Fibroblast of the aortic adventitia (primary cell): Measurements from ENCODE around the gene EFR3B. TPM values are rescaled to one million over a fixed set of nuclear protein-coding genes. Genes with fewer than 3 reads are reported as not detected.
"Not testable (repeated sequence)": the region's sequence is repeated elsewhere in the genome, so short reads cannot be mapped to it uniquely, and the experiment has no call there.

ENCODE experiments used
- DNase-seq: peaks from one replicate; pipeline ENCODE4 v3.0.0-alpha.2; 2010; ENCODE audit warnings: low read depth
- H3K4me3 ChIP-seq: 2 replicates; pipeline ENCODE4 v1.5.1; 2011; ENCODE audit warnings: low read depth, mild to moderate bottlenecking, control low read depth, low read length, moderate library complexity
- total RNA-seq: library from RNA; depleted of rRNA; stranded (reverse); fragments of >200 nt; gene quantifications from 2 replicates; pipeline ENCODE4 v1.2.3, GENCODE V29; 2012; ENCODE audit warnings: low replicate concordance
- TF ChIP-seq, protein P1 (sequence below): IDR thresholded peaks from 2 replicates; pipeline ENCODE4 v1.5.1; 2011; ENCODE audit warnings: mild to moderate bottlenecking, low read length, control low read depth, inconsistent platforms; ENCODE audit not compliant: insufficient read depth

Gene EFR3B
- total RNA-seq, 1 donor = 0.99 TPM

DNA sequence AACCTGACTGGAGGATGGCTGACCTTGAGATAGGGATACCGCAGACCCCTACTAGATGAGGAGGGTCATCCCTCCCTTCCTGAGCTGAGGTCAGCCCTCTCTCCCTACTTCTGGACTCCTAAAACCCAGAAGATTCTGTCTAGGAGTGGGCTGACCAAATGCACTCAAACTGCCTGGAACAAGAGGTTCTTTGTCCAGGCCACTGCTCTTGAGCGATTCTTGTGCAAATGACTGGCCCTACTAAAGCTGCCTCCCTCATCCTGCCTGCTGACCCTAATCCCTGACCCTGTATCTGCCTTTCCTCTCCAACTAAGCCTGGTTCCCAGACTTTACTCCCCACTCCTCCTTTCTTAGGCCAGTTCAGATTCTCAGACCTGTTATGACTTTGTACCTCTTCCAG is 56.2 kb downstream of the EFR3B start:
- TF ChIP-seq, protein P1, sequence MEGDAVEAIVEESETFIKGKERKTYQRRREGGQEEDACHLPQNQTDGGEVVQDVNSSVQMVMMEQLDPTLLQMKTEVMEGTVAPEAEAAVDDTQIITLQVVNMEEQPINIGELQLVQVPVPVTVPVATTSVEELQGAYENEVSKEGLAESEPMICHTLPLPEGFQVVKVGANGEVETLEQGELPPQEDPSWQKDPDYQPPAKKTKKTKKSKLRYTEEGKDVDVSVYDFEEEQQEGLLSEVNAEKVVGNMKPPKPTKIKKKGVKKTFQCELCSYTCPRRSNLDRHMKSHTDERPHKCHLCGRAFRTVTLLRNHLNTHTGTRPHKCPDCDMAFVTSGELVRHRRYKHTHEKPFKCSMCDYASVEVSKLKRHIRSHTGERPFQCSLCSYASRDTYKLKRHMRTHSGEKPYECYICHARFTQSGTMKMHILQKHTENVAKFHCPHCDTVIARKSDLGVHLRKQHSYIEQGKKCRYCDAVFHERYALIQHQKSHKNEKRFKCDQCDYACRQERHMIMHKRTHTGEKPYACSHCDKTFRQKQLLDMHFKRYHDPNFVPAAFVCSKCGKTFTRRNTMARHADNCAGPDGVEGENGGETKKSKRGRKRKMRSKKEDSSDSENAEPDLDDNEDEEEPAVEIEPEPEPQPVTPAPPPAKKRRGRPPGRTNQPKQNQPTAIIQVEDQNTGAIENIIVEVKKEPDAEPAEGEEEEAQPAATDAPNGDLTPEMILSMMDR = no peak
- no peak overlapping the region for H3K4me3 ChIP-seq
- DNase-seq = no peak

DNA sequence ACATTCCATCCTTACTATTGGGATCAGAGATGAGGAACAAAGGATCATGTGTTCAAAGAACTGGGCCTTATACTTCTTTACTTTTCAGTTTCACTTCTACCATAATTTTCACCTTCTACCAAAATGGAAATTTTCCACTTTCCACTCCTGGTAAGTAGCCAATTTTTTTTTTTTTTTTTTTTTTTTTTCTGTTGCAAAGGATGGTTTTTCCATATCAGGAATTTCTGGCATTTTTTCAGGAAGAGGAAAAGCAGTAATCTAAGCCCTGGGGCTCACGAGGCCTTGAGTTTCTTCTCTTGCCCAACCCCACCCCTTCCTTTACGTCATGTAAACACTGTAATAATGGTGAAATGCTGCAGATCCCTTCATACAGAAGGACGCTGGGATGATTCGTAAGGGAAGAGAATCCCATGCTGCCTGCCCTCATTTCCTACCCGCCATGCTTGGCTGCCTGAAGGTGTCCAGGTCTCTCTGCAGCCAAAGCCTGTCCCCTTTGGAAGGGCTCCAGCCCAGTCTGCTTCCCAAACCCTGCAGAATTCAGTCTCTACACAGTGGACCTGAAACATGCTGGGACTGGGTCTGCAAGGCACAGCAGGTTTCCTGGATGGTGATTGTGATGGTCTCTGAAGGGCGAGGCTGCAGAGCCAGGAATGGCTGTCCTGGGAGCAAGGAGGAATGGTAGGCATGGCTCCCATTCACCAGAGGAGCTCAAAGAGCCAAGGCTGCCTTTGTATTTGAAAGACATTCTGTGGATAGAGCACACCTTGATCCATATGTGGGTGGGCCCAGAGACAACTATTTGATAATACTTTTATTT is 57.0 kb downstream of the EFR3B start:
- peak; percentile 85 for DNase-seq
- TF ChIP-seq, protein P1 = no peak
- no peak overlapping the region for H3K4me3 ChIP-seq

DNA sequence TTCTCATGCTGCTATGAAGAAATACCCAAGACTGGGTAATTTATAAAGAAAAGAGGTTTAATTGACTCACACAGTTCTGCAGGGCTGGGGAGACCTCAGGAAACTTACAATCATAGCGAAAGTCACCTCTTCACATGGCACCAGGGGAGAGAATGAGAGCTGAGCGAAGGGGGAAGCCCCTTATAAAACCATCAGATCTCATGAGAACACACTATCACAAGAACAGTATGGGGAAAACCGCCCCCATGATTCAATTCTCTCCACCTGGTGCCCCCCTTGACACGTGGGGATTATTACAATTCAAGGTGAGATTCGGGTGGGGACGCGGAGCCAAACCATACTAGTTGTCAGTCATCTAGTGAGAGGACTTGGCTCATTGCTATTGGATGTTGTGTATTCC is 60.5 kb downstream of the EFR3B start:
- H3K4me3 ChIP-seq, DNase-seq: not testable (repeated sequence)

DNA sequence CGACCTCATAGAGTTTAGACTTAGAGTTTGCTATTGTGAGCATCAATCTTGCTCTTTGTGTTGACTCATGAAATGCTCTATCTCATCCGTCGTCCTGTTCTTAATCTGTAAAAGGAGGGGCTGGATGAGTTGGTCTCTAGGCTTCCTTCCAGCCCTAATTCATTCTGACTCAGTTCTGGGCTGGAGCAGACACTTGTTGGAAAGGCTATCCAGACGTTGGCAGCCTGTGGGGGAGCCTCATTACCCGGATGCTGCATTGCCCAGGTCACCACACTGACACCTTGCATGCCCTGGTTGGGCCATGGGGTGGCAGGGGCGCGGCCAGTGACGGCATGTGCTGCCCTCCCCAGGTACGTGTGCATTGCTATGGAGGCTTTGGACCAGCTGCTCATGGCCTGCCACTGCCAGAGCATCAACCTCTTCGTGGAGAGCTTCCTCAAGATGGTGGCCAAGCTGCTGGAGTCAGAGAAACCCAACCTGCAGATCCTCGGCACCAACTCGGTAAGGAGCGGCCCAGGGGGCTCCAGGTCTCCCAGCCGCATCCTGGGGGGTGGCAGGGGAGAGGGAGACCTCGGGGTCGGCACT is 61.5 kb downstream of the EFR3B start:
- DNase-seq = peak; percentile 94
- TF ChIP-seq, protein P1 = no peak
- no peak overlapping the region for H3K4me3 ChIP-seq

DNA sequence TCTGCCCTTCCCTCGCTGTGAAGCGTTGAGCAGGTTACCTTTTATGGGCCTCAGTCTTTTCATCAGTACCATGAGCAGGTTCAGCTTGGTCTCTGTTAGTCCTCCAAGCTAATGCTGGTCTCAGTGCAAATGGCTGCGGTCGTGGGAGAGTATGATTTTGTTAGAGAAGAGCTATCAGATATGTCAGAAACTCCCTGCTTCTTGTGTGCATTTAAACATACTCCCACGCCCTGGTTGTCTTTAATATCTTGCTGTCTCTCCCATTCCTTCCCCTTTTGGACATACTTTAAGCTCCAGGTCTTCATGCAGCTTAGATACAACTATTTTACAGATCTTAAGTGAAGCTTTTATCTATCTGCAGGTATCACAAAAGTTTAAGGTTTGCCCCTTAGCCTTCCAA is 62.9 kb downstream of the EFR3B start:
- TF ChIP-seq, protein P1 = no peak
- H3K4me3 ChIP-seq = no peak overlapping the region
- no peak for DNase-seq

DNA sequence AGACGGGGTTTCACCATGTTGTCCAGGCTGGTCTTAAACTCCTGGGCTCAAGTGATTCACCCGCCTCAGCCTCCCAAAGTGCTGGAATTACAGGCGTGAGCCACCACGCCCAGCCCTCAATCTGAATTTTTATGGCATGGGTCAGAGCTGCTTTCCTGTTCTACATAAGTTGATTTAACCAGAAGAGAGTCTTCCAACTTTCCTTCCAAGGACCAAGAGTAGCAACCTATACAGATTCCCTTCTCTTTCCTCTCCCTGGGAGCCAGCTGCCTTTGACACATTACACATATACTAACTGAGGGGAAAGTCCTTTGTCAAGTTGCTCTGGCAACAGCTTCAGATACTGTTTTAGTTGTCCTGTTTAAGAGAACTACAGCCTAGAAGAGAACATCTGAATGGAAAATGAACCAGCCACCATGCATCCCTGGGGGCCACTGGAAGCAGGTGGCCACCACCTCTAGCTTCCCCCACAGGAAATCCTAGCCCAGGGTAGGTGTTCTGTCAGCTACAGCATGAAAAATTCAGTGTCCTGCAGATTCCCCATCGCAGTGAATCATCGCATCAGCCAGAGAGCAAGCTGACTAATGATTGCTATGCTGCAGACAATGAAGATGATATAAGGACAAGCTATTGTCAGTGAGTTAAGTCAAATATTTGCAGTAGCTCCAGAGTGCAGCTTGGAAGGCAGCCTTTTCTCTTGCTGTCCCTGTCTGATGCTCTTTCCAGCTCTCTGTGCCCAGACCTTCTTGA is 63.6 kb downstream of the EFR3B start:
- H3K4me3 ChIP-seq = no peak overlapping the region
- peak; percentile 45 for DNase-seq

DNA sequence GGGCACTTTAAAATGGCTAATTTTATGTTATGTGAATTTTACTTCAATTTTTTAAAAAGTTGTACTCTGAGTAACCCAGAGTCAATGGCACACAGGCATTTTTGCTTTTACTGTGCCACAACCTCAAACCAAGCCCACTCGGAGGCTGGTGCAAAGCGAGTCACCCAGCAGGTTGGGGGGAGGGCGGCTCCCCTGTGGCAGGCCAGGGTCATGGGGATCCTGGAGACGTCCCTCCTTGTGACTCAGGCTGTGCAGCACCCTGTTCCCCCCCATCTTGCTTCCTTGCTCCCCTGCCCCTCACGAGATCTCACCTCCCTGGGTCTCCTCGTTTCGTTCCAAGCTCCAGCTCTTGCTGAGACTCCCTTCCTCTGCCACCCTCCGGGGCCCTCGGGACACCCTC is 67.9 kb downstream of the EFR3B start:
- TF ChIP-seq, protein P1 = no peak
- no peak for DNase-seq
- H3K4me3 ChIP-seq = no peak overlapping the region

More for the DNA sequence above, 63.6 kb downstream of the EFR3B start:
- TF ChIP-seq, protein P1 = no peak
